ENCODE results near the gene OXT.
"Not testable (repeated sequence)": the region's sequence is repeated elsewhere in the genome, so short reads cannot be mapped to it uniquely, and the experiment has no call there.

The OXT gene

GRCh38 chr20:3051385-3052019 lies 19.9 kb upstream of the OXT start:
- no peak for DNase-seq

- DNase-seq: no peak
Measured at GRCh38 chr20:3059489-3059888, 11.9 kb upstream of the OXT start.

- DNase-seq: not testable (repeated sequence)
Measured at GRCh38 chr20:3064119-3064518, 7.3 kb upstream of the OXT start.

- DNase-seq: no peak
Measured at GRCh38 chr20:3067139-3068014, 4.0 kb upstream of the OXT start.

- DNase-seq: no peak
Measured at GRCh38 chr20:3068075-3068474, 3.3 kb upstream of the OXT start.

GRCh38 chr20:3068986-3069900 lies 2.2 kb upstream of the OXT start:
- peak; percentile 32 for DNase-seq

- no peak for DNase-seq
Measured at GRCh38 chr20:3070725-3071124, 695 bp upstream of the OXT start.

GRCh38 chr20:3071266-3071609 lies 182 bp upstream of the OXT start:
- DNase-seq: no peak

GRCh38 chr20:3072530-3073250 lies 1.3 kb downstream of the OXT start:
- DNase-seq: no peak

- DNase-seq: not testable (repeated sequence)
Measured at GRCh38 chr20:3073251-3073643, 1.8 kb downstream of the OXT start.

GRCh38 chr20:3074812-3075211 lies 3.4 kb downstream of the OXT start:
- no peak for DNase-seq

- DNase-seq: not testable (repeated sequence)
Measured at GRCh38 chr20:3075315-3075714, 3.9 kb downstream of the OXT start.

GRCh38 chr20:3077618-3078134 lies 6.3 kb downstream of the OXT start:
- DNase-seq: no peak

- no peak for DNase-seq
Measured at GRCh38 chr20:3080939-3081388, 9.5 kb downstream of the OXT start.

GRCh38 chr20:3081641-3082040 lies 10.2 kb downstream of the OXT start:
- no peak for DNase-seq

- peak; percentile 30 for DNase-seq
Measured at GRCh38 chr20:3082306-3082951, 11.0 kb downstream of the OXT start.

GRCh38 chr20:3082955-3083952 lies 11.8 kb downstream of the OXT start:
- DNase-seq: no peak

GRCh38 chr20:3084283-3084985 lies 13.0 kb downstream of the OXT start, which contains the start of gene AVP:
Gene AVP, minus strand, starts transcription at chr20:3084724. Its CDS starts 50 bp downstream, at chr20:3084674.
- DNase-seq: no peak

- no peak for DNase-seq
Measured at GRCh38 chr20:3084986-3085360, 13.6 kb downstream of the OXT start.

- no peak for DNase-seq
Measured at GRCh38 chr20:3085571-3086072, 14.2 kb downstream of the OXT start.
